Endothelial cell of umbilical vein (primary cell): ENCODE results near the gene TSPAN14. TPM values are rescaled to one million over a fixed set of nuclear protein-coding genes. Genes with fewer than 3 reads are reported as not detected.

Experiments
- BruUV-seq: library from RNA; stranded (reverse); fragments of 400-500 nt; replicated peaks from 2 replicates; lab custom pipeline; 2021; lab: Mats Ljungman, UMichigan
- CTCF ChIA-PET: fragments of 300-600, 350-600 bp; sonication (Branson Sonifier 250); formaldehyde crosslinking; loops from one replicate; lab custom pipeline; 2021; ENCODE audit warnings: antibody characterized with exemption, inconsistent platforms; lab: Charles Lee
- POLR2A ChIA-PET: fragments of 300-600, 350-600 bp; sonication (Branson Sonifier 250); formaldehyde crosslinking; loops from one replicate; lab custom pipeline; 2021; ENCODE audit warnings: antibody characterized with exemption, inconsistent platforms; lab: Charles Lee
- DNase-seq: peaks from one replicate; pipeline ENCODE4 v3.0.0-alpha.2; 2011; ENCODE audit warnings: low read depth, low spot score
- FAIRE-seq: peaks from 2 replicates; lab custom pipeline; 2011; peaks lifted over from hg19 to GRCh38; lab: Jason Lieb, UNC
- H2AFZ ChIP-seq: 2 replicates; pipeline ENCODE4 v1.6.0; 2012; ENCODE audit warnings: low read depth, low read length, control low read depth, inconsistent platforms
- H3K27ac ChIP-seq: 2 replicates; pipeline ENCODE4 v1.5.1; 2011; ENCODE audit warnings: low read depth, mild to moderate bottlenecking, control low read depth, low read length, moderate library complexity; ENCODE audit not compliant: insufficient read depth
- H3K27me3 ChIP-seq, 2 experiments: 2 replicates each; pipeline versions ENCODE4 v1.6.0 to v1.6.1; 2011; ENCODE audit warnings: low read length in 2 of 2, mixed read lengths in 1 of 2; ENCODE audit not compliant: control insufficient read depth in 2 of 2, insufficient read depth in 2 of 2
- H3K36me3 ChIP-seq, 2 experiments: 2 replicates in 1 of 2; 3 replicates in 1 of 2; pipeline ENCODE4 v1.5.1; 2011; ENCODE audit warnings: low read length in 2 of 2, mild to moderate bottlenecking in 1 of 2, moderate library complexity in 1 of 2; ENCODE audit not compliant: control insufficient read depth in 2 of 2, insufficient read depth in 2 of 2; ENCODE audit errors: extremely low read depth in 1 of 2
- H3K4me1 ChIP-seq: 3 replicates; pipeline ENCODE4 v1.5.1; 2011; ENCODE audit warnings: mild to moderate bottlenecking, low read length; ENCODE audit not compliant: control insufficient read depth, insufficient read depth; ENCODE audit errors: extremely low read depth
- H3K4me2 ChIP-seq: 2 replicates; pipeline ENCODE4 v1.6.1; 2011; ENCODE audit warnings: low read length, control low read depth, mixed read lengths; ENCODE audit not compliant: insufficient read depth
- H3K4me3 ChIP-seq, 3 experiments: fragments of 200-600 bp in 1 of 3; sonication (generic), shearing (Covaris generic) in 1 of 3; replicated peaks in 1 of 3; 2 replicates each; pipeline ENCODE4 v1.5.1; 2011 to 2016; ENCODE audit warnings: control low read depth in 3 of 3, low read length in 3 of 3, mild to moderate bottlenecking in 2 of 3, inconsistent platforms in 1 of 3, low read depth in 1 of 3, moderate library complexity in 1 of 3; ENCODE audit not compliant: insufficient read depth in 1 of 3
- H3K79me2 ChIP-seq: 2 replicates; pipeline ENCODE4 v1.6.0; 2012; ENCODE audit warnings: low read length, inconsistent platforms; ENCODE audit not compliant: control insufficient read depth, insufficient read depth
- H3K9ac ChIP-seq: replicated peaks from 2 replicates; pipeline ENCODE3; 2011; ENCODE audit warnings: low read length, control low read depth; ENCODE audit not compliant: insufficient read depth; ENCODE audit errors: extremely low read depth
- H3K9me1 ChIP-seq: replicated peaks from 3 replicates; pipeline ENCODE4 v1.6.0; 2011; ENCODE audit warnings: mild to moderate bottlenecking, low read length; ENCODE audit not compliant: control insufficient read depth, insufficient read depth; ENCODE audit errors: extremely low read depth
- H3K9me3 ChIP-seq: replicated peaks from 2 replicates; pipeline ENCODE4 v1.5.1; 2012; ENCODE audit warnings: low read length, inconsistent platforms; ENCODE audit not compliant: control insufficient read depth, insufficient read depth
- H4K20me1 ChIP-seq: replicated peaks from 2 replicates; pipeline ENCODE3; 2011; ENCODE audit warnings: mild to moderate bottlenecking, low read length; ENCODE audit not compliant: control insufficient read depth, insufficient read depth; ENCODE audit errors: extremely low read depth
- CTCF ChIP-seq, 2 donors: IDR thresholded peaks; 1 replicate in 1 of 2; 2 replicates in 1 of 2; pipeline ENCODE4 v1.5.1; 2011; ENCODE audit warnings: low read length in 2 of 2, mild to moderate bottlenecking in 2 of 2, moderate library complexity in 2 of 2, control low read depth in 1 of 2, inconsistent platforms in 1 of 2, low read depth in 1 of 2; ENCODE audit not compliant: insufficient read depth in 1 of 2; ENCODE audit errors: extremely low read depth in 1 of 2
- EZH2 ChIP-seq: IDR thresholded peaks from 2 replicates; pipeline ENCODE4 v1.6.1; 2012; ENCODE audit warnings: borderline replicate concordance, low read depth, mild to moderate bottlenecking, moderate library complexity, low read length, inconsistent platforms; ENCODE audit not compliant: severe bottlenecking
- FOS ChIP-seq: IDR thresholded peaks from 2 replicates; pipeline ENCODE4 v1.6.1; 2011; ENCODE audit warnings: mild to moderate bottlenecking, low read length, moderate library complexity, borderline replicate concordance; ENCODE audit not compliant: insufficient read depth
- GATA2 ChIP-seq: IDR thresholded peaks from 2 replicates; pipeline ENCODE4 v1.7.0; 2011; ENCODE audit warnings: low read depth, mild to moderate bottlenecking, moderate library complexity, mixed read lengths, low read length; ENCODE audit not compliant: insufficient read length, insufficient read depth
- JUN ChIP-seq: IDR thresholded peaks from 2 replicates; pipeline ENCODE4 v1.6.1; 2011; ENCODE audit warnings: borderline replicate concordance, low read depth; ENCODE audit not compliant: insufficient read length, insufficient read depth
- MAX ChIP-seq: IDR thresholded peaks from 2 replicates; pipeline ENCODE4 v1.6.1; 2011; ENCODE audit not compliant: insufficient read depth, insufficient read length
- MYC ChIP-seq: IDR thresholded peaks from one replicate; pipeline ENCODE4 v1.6.1; 2011; ENCODE audit warnings: mild to moderate bottlenecking, low read depth, low read length
- POLR2A ChIP-seq: IDR thresholded peaks from 2 replicates; pipeline ENCODE4 v1.6.1; 2012; ENCODE audit warnings: low read depth, mild to moderate bottlenecking, control low read depth, low read length
- POLR2AphosphoS5 ChIP-seq: IDR thresholded peaks from 2 replicates; pipeline ENCODE4 v1.6.1; 2012; ENCODE audit warnings: low read depth, mild to moderate bottlenecking, control low read depth, low read length, moderate library complexity; ENCODE audit not compliant: insufficient read depth
- dilution Hi-C: fragments of 300-500 bp; cut with MboI; formaldehyde crosslinking; loops from one replicate; pipeline ENCODE4 v1.15.0; 2019; ENCODE audit warnings: low sequenced_read_pairs; ENCODE audit not compliant: extremely low pct_ligation_motif_present
- intact Hi-C: fragments of 100-400 bp; cut with micrococcal nuclease; formaldehyde crosslinking; loops from one replicate; pipeline ENCODE4 v1.10.0; 2022
- polyA plus RNA-seq, 4 experiments: library from polyadenylated mRNA; depleted of rRNA in 3 of 4; stranded (reverse) in 3 of 4; unstranded in 1 of 4; fragments of >200 nt; gene quantifications; 2 replicates each; pipeline versions ENCODE4 v1.2.1 to v1.2.3, GENCODE V29; 2011 to 2012; ENCODE audit warnings: missing spikeins in 1 of 4
- total RNA-seq: library from RNA; stranded (reverse); gene quantifications from 2 replicates; pipeline ENCODE4 v1.2.3, GENCODE V29; 2021

The TSPAN14 gene
- total and polyA plus RNA-seq, 2 donors (not counting 3 experiments of a cell fraction or from before 2014, with no cell fraction given): 210 to 242 TPM

GRCh38 chr10:80491251-80492102 lies 37.4 kb downstream of the TSPAN14 start:
- H4K20me1 ChIP-seq: peaks cover 16% of the 10 kb centered on the region
- H3K27me3 ChIP-seq: no peaks in the 10 kb centered on the region
- peaks cover 54% of the 10 kb centered on the region for H3K4me1 ChIP-seq
- H3K9ac ChIP-seq: no peak overlapping the region
- no peak overlapping the region for H3K27ac ChIP-seq
- TF ChIP-seq JUN: no peak
- TF ChIP-seq FOS: no peak
- TF ChIP-seq EZH2: no peak
- TF ChIP-seq CTCF (IDR thresholded peaks at IDR 0.05; ENCODE audit: extremely low read depth in 1 of 2, insufficient read depth in 1 of 2, low read depth in 1 of 2, low read length in 2 of 2): no peak
- no peak for TF ChIP-seq POLR2A
- TF ChIP-seq MYC: no peak
- no peak for TF ChIP-seq POLR2AphosphoS5
- no peak for TF ChIP-seq GATA2
- no peak for TF ChIP-seq MAX
- no TSS peak for BruUV-seq
- no peaks in the 10 kb centered on the region for H3K9me3 ChIP-seq
- no peaks in the 10 kb centered on the region for H3K9me1 ChIP-seq
- intact Hi-C loops: no loop called here
- DNase-seq: no peak
- ChIA-PET POLR2A (no interaction called here), CTCF (interaction anchor here (3.8 kb wide), 1 partner anchor 14 kb away, joined by 36 read pairs; no protein-coding TSS in a partner anchor)
- dilution Hi-C loops: no loop called here
- peaks cover 99% of the 10 kb centered on the region for H3K79me2 ChIP-seq
- no peak overlapping the region for H2AFZ ChIP-seq
- FAIRE-seq: no peak
- peaks cover 32 to 35% of the 10 kb centered on the region in 2 experiments for H3K36me3 ChIP-seq
- no peak overlapping the region for H3K4me2 ChIP-seq
- H3K4me3 ChIP-seq: no peak overlapping the region
